DOHH2 (cell line): ENCODE data around the gene FHOD1.
A peak's percentile ranks its signal among the peaks of the same experiment; 100 is the strongest.

Source experiments
- H3F3A ChIP-seq: fragments of 200-600 bp; sonication (generic), shearing (Covaris generic); 2 replicates; pipeline ENCODE4 v1.6.0; 2016; ENCODE audit warnings: antibody characterized with exemption, mild to moderate bottlenecking; ENCODE audit not compliant: control insufficient read depth, insufficient read depth
- H3K27ac ChIP-seq: fragments of 200-600 bp; sonication (generic); 2 replicates; pipeline ENCODE4 v1.5.1; 2014; ENCODE audit warnings: low read depth, mild to moderate bottlenecking, low read length, moderate library complexity
- H3K27me3 ChIP-seq: fragments of 200-600 bp; sonication (generic); 2 replicates; pipeline ENCODE4 v1.6.1; 2014; ENCODE audit warnings: mild to moderate bottlenecking, low read length, mixed read lengths; ENCODE audit not compliant: control insufficient read depth
- H3K36me3 ChIP-seq: fragments of 200-600 bp; sonication (generic); 2 replicates; pipeline ENCODE4 v1.6.1; 2014; ENCODE audit warnings: mild to moderate bottlenecking, low read length, moderate library complexity, mixed read lengths; ENCODE audit not compliant: control insufficient read depth
- H3K4me1 ChIP-seq: fragments of 200-600 bp; sonication (generic); 2 replicates; pipeline ENCODE4 v1.6.1; 2014; ENCODE audit warnings: mild to moderate bottlenecking, low read length, mixed read lengths; ENCODE audit not compliant: control insufficient read depth
- H3K4me2 ChIP-seq: fragments of 200-600 bp; sonication (generic); 2 replicates; pipeline ENCODE4 v1.6.0; 2014; ENCODE audit warnings: mild to moderate bottlenecking, low read length, moderate library complexity
- H3K4me3 ChIP-seq: fragments of 200-600 bp; sonication (generic); 2 replicates; pipeline ENCODE4 v1.5.1; 2014; ENCODE audit warnings: mild to moderate bottlenecking, low read length, mixed read lengths
- H3K79me2 ChIP-seq: fragments of 200-600 bp; sonication (generic); 2 replicates; pipeline ENCODE4 v1.6.1; 2014; ENCODE audit warnings: mild to moderate bottlenecking, low read length, mixed read lengths; ENCODE audit not compliant: control insufficient read depth
- H3K9me2 ChIP-seq: fragments of 200-600 bp; sonication (generic); replicated peaks from 2 replicates; pipeline ENCODE4 v1.6.1; 2014; ENCODE audit warnings: mild to moderate bottlenecking, low read length, mixed read lengths; ENCODE audit not compliant: control insufficient read depth
- H3K9me3 ChIP-seq: fragments of 200-600 bp; sonication (generic); 2 replicates; pipeline ENCODE4 v1.6.1; 2014; ENCODE audit warnings: antibody characterized with exemption, low read length, mixed read lengths; ENCODE audit not compliant: control insufficient read depth, insufficient read depth
- H4K20me1 ChIP-seq: fragments of 200-600 bp; sonication (generic); 2 replicates; pipeline ENCODE4 v1.6.0; 2014; ENCODE audit warnings: low read depth, mild to moderate bottlenecking, antibody characterized with exemption, low read length, moderate library complexity; ENCODE audit not compliant: control insufficient read depth, insufficient read depth
- CTCF ChIP-seq: fragments of 200-600 bp; sonication (generic); IDR thresholded peaks from one replicate; pipeline ENCODE4 v1.5.1; 2014; ENCODE audit warnings: antibody characterized with exemption, mild to moderate bottlenecking, low read depth, low read length; ENCODE audit not compliant: poor library complexity, severe bottlenecking
- EZH2phosphoT487 ChIP-seq: fragments of 200-600 bp; sonication (generic); IDR thresholded peaks from 2 replicates; pipeline ENCODE4 v1.6.1; 2017; ENCODE audit warnings: borderline replicate concordance, mild to moderate bottlenecking, antibody characterized with exemption, low read length, moderate library complexity, mixed read lengths

FHOD1 gene

GRCh38 chr16:67184453-67184994, 62.8 kb downstream of the FHOD1 start:
- H3K79me2 ChIP-seq = 0 out of 2 replicates have a peak, but pooled peaks cover 8% of the 10 kb centered on the region
- H3K9me2 ChIP-seq = no peaks in the 10 kb centered on the region
- H3K4me1 ChIP-seq = peaks cover 29% of the 10 kb centered on the region
- no peaks in the 10 kb centered on the region for H3K36me3 ChIP-seq
- H4K20me1 ChIP-seq = peaks cover 3% of the 10 kb centered on the region; the same call in 1 of the 2 replicates
- H3K27me3 ChIP-seq = peaks cover 24% of the 10 kb centered on the region
- H3K9me3 ChIP-seq = no peaks in the 10 kb centered on the region
- H3F3A ChIP-seq = no peaks in the 10 kb centered on the region
- peak overlapping the region; percentile 88 for H3K4me3 ChIP-seq
- no peak overlapping the region for H3K27ac ChIP-seq
- peak overlapping the region; percentile 98 for H3K4me2 ChIP-seq
- TF ChIP-seq CTCF (no peak), EZH2phosphoT487 (no peak)

DNA sequence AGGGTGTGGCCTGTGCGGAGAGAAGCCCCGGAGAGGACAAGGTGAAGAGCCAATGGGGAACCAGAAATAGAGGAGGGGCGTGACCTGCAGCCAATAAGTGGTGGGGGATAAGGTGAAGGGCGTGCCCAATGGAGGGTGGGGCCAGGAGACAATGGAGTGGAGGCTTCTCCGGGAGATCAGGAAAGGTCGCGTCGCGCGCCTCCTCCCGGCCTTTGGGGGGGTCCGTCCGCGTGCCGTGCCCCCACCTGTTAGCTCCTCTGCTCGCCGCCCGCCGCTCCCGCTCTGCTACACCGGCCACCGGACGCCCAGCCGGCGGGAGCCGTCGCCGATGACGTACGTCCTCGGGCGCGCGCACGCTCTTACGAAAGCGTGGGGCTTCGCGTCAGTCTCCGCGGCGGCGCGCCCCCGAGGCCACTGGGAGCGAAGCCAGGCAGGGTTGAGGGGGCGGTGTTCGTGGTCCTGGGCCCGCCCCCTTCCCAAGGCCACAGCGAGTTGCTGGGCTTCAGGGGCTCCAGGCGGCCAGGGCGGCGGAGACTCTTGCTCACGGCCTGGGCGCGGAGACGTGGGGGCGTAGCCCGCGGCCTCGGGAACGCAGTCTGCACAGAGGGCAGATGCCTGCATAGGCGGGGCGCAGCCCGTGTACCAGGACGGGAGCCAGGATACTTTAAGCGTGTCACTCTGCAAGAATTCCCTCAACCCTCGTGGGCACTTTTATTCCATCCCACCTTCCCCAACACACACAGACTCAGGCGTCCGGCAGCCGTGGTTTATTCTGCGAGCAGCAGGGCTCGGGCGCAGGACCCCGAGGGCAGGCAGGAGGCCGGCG, 63.4 kb downstream of the FHOD1 start, which contains the start of gene MATCAP1:
Gene MATCAP1 (minus strand): TSS at position 337 of the 826 bp plus-strand sequence. CDS start 3,353 bp downstream, outside the sequence.
- TF ChIP-seq EZH2phosphoT487 = no peak
- TF ChIP-seq CTCF = peak; percentile 10
- peaks cover 24% of the 10 kb centered on the region for H3K27me3 ChIP-seq
- H3K4me3 ChIP-seq = peak within 1 kb of the TSS; percentile 88
- no peaks in the 10 kb centered on the region for H3K36me3 ChIP-seq
- H3F3A ChIP-seq = no peaks in the 10 kb centered on the region
- no peaks in the 10 kb centered on the region for H3K9me3 ChIP-seq
- peak within 1 kb of the TSS; percentile 55 for H3K27ac ChIP-seq
- peak within 1 kb of the TSS; percentile 98 for H3K4me2 ChIP-seq
- H3K9me2 ChIP-seq = no peaks in the 10 kb centered on the region
- peaks cover 5% of the 10 kb centered on the region; the same call in 1 of the 2 replicates for H4K20me1 ChIP-seq
- peaks cover 30% of the 10 kb centered on the region for H3K4me1 ChIP-seq
- 0 out of 2 replicates have a peak, but pooled peaks cover 8% of the 10 kb centered on the region for H3K79me2 ChIP-seq

DNA sequence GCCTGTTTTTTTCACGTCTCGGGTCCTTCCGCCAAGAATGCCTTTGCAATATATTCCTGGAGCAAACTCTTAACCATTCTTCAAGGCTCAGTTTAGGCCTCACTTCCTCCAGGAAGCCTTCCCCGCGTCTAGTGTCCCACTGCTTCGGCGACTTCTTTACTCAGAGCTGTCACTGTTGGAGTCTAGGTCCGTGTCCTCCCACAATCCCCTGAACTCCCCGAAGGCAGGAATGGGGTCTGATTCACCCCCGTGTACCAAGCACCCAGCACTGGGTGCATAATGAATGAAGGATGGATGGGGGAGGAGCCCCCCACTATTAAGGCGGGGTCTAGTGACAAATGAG, 64.0 kb downstream of the FHOD1 start:
- TF ChIP-seq CTCF = no peak
- no peak for TF ChIP-seq EZH2phosphoT487
- peaks cover 30% of the 10 kb centered on the region for H3K27me3 ChIP-seq
- H3F3A ChIP-seq = no peaks in the 10 kb centered on the region
- H3K4me3 ChIP-seq = peak overlapping the region; percentile 88
- H3K4me2 ChIP-seq = peak overlapping the region; percentile 98
- H3K36me3 ChIP-seq = no peaks in the 10 kb centered on the region
- peaks cover 7% of the 10 kb centered on the region; the same call in 1 of the 2 replicates for H4K20me1 ChIP-seq
- H3K9me3 ChIP-seq = no peaks in the 10 kb centered on the region
- H3K79me2 ChIP-seq = 0 out of 2 replicates have a peak, but pooled peaks cover 8% of the 10 kb centered on the region
- H3K9me2 ChIP-seq = no peaks in the 10 kb centered on the region
- no peak overlapping the region; the same call in 1 of the 2 replicates for H3K27ac ChIP-seq
- peaks cover 36% of the 10 kb centered on the region for H3K4me1 ChIP-seq
